GM18867 (cell line): ENCODE results near the gene LCP2.

Experiments used
- ATAC-seq: cut with Tn5 transposase; IDR thresholded peaks from one replicate; pipeline ENCODE4 v1.9.1; 2021; ENCODE audit warnings: mild to moderate bottlenecking, moderate library complexity; ENCODE audit not compliant: unreplicated experiment

Gene LCP2

DNA sequence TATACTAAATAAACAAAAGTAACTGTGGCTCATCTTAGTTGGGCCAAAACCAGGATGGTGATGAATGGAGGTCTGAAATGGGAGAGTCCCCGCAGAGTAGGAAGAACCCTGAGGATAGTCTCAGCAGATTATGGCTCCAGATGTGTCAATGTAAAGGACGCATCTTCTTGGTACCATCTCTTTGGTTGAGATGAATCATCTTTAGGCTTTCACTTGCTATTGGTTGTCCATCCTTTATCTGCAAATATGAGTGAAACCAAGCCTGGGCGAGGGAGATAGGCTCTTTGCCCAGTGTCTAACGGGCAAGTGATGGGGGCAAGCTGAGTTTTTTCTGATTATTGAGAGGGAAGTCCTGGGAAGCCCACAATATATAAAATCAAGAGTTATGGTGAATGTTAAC, 19.4 kb upstream of the LCP2 start:
- no peak for ATAC-seq

DNA sequence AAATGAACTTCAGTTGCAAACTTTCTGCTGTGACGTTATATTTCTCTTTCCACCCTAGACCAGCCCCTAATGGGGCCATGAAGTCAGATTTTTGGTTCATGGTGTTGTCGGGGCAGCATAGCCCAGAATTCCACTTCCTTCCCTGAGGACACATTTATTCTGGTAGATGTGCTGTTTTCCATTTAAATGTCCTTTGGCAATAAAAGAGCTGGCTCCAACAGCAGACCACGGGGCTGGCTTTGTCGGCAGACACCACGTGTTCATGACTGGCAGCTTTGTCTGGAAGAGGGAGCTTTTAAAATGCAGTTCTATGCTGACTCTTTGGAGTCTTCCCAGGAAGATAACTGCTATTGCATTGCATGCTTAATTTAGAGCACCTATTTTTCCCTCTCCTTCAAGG, 17.6 kb upstream of the LCP2 start:
- ATAC-seq: no peak

DNA sequence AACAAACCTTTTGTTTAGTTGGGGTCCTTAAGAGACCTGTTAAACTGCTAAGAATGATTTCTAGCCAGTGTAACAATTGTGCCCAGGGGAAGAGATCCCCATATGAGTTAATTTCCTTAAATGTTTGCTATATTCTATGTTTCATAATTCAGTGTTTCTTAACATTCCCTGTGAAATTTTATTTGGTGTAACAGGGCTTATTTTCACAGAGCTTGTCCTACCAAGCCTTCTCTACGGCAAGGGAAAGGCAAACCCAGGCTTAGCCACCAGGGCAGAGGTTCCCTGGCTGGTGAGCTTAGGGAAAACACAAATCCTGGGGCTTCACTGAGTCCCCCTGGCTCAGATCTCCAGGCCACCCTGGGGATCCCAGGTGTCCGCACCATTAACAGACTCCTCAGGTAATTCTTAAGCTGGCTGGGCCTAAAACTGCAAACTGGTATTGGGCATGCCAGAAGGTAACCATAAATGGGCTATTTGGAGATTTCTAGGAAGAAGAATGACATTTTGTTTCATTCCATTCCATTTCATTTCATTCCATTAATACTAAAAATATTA, 17.0 kb upstream of the LCP2 start:
- ATAC-seq: no peak

DNA sequence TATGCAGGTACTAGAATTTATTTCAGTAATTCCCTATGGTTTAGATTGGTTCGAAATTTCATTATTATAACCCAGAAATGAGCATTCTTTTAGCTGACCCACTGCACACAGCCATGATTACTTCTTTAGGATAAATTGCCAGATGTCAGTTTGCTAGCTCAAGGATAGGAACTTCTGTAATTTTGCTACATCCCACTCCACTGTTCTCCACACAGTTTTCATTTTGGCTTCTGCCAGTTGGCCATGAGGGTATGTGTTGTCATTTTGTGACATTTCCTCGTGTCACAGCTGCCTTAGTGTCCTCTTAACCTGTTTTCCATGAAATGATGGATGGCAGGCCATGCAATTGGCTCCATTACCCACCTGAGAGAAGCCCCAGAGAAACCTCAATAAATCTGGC, 16.2 kb upstream of the LCP2 start:
- ATAC-seq: no peak

DNA sequence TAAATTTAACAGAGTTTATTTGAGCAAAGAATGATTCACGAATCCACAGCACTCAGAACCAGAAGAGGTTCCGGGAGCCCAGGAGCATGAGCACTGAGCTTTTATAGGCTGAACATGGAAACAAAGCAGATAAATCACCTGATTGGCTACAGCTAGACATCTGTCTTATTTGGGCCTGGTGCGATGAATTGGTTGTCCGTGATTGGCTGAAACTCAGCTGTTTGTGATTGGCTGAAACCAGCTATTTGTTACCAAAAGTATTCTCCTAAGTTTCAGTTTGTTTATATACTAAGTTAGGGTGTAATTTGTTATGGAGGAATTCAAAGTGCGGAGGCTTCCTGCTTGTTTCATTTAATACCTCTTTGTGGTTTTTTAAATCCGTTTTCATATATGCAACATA, 15.8 kb upstream of the LCP2 start:
- ATAC-seq: no peak

DNA sequence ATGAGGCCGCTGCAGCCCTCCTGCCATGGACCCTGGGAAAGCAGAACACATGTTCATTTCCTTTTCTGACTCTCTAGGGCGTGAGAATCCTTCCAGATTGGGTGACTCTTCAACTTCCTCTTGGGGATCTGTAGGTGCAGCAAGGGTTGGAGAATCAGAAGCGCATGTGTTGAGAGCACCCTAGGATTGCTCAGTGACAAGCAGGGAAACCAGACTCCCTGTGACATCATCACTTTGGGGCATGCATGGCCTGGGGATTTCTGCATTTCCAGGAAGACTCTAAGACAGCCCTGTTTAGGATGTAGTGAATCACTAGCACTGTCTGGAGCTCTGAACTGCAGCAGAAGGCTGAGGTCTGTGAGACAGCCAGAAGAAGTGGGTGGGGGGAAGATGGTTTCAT, 15.1 kb upstream of the LCP2 start:
- no peak for ATAC-seq

DNA sequence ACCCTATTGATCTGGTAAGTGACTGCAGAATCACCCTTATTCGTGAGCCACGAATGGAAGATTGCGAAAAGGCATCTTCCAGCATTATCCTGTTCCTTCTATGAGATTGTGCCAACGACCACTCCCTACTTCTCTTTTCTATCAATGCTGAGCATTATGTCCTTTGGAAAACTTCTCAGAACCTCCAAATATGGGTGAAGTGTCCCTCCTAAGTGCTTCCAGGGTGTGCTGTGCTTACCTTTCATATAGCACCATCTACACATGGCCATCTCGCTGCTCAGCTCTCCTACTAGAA, 14.7 kb upstream of the LCP2 start:
- ATAC-seq: no peak

DNA sequence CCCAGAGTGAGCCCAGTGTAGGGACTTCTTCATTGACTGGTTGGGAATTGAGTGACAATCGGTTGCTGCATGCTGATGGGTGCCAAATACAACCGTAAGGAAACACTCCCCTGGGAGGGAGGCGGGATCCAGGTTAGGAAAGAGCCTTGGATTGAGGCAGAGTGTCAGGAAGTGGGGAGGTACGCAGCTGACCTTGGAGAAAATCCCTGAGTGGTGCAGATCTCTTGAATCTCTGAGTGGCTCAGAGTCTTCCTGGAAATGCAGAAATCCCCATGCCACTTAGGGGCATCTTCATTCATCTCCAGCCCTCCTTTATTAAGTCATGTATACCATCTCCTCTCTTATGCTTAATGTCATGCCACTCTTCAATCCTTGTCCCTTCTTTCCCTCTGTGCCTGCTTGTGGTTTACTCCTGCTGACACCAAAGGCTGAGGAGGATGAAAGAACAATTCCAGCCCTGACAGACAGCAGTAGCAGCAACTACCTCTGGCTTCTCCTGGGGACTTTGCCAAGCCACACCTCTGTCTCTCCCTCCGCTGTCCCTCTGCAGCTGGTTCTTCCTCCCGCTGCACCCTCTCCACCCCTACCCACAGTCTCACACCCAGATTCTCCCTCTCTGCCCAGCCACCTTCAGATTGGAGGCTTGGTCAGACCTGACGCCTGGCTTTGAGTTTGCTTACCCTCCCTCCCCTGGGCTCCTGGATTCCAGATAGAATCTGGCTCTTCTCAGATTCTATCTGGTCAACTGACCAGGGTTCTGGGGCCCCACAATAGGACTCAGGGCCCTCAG, 14.1 kb upstream of the LCP2 start:
- ATAC-seq: no peak

DNA sequence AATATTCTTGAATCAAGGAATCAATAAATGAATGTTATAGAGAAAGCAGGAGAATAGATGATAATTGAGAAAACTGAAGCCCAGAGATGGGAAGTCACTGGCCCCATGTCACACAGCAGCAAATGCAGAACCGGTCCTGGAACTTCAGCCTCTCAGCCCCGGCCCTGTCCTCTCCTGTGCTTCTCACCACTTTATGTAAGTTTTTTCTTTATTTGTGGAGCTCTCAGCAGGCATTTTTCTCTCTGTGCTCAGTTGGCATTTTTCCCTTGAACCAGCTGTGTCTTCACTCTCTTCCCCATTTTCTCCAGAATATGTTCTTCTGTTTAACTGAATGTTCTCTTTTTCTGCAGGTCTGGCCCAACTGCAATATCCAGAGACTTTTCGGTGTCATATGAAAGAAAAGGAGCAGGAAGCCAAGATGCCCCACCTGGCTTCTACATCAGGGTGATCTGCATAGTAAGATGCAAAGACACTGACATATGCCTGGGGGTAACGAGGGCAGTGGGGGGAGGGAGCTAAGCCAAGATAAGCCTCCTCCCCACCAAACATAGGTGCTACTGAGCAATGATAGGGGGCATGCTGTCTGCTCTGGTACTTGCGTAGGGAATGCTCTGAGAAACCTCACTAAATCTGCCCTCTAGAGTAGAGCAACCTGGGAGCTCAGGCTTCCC, 12.8 kb upstream of the LCP2 start:
- ATAC-seq: no peak

DNA sequence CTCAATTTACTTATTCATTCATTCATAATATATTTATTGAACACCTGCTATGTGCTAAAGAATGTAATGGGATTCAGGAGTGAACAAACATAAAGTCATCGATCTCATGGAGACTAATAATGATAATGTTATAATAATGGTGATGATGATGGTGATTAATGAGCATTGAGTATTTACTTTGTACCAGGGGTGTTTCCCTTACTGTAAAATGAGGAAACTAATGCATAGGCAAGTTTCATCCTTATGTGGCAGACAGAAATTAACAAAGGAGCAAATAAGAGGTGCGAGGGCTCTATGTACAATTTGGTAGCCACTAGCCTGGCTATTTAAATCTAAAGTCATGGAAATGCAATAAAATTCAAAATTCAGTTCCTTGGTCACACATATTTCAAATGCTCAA, 11.1 kb upstream of the LCP2 start:
- no peak for ATAC-seq

DNA sequence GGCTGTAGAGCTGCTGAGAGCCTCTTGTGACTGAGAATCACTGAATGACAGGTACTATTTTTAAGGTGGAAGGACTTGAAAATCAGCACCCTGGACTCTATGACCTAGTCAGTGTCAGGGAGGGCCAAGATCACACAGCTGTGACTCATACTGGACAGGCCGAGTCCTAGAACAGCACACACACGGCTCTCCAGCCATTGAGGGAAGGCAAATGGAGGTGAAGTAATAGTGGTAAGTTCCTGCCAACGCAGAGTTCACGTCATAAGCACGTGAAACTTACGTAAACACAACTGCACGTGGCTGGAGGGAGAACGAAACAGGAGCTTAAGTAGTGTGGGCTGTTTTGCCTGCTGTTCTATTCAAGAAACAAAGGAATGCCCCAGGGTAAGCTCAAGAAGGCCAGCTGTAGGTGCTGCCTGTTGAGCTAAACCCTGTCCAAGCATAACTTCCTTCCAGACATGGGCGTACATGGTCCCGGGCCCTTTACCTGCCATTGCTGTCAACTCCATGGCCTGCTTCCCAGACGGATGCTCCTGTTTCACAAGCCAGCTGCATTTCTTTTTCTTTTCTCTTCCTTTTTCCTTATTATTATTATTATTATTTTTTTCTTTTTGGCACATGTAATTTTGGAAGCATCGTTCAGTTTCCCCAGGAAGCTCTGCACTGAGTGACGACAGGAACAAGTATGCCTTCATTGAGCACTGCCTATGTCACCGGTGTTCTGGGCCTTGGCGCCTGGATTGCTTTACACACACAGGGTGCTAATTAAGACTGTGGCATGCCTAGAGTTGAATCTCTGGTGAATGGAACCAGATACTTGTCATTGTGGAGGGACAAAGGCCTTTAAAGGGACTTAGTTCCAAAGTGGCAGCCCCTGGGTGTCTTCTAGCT, 10.2 kb upstream of the LCP2 start:
- ATAC-seq: no peak

DNA sequence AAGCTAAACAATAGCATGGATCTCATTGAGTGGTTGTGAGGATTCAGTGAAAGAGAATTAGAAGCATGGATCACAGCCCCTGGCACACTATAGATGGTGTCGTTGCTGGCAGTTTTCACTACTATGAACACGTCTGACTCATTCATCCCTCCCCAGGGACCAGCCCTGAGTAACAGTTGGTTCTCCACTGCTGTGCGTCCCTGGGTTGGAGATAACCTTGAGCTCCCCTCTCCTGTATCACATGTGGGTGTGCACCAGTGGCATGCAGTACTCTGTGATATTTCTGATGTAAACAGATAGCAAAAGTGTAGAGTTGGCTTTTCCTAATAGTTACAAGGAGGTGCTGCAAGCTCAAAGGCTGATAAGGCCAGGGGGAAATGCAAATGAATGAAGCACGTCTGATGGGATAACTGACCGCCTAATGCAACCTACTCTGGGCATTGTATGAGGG, 8.8 kb upstream of the LCP2 start:
- ATAC-seq: peak; percentile 71

DNA sequence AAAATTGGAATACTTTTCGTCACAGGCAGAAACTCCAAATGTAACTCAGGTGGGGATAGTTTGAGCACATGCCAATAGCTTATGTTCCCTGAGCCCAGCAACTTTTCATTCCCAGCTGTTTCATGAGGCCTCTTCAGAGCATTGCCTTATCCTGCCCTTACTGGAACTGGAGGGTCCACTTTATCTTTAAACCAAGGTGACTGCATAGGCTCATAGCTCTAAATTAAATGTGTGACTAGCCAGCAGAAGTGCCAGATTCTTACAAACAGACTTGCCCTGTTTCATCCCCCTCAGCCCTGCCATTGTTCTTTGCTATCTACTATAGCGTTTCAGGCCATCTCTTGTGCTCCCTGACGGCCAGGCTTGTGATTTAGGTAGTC, 8.1 kb upstream of the LCP2 start:
- ATAC-seq: no peak

DNA sequence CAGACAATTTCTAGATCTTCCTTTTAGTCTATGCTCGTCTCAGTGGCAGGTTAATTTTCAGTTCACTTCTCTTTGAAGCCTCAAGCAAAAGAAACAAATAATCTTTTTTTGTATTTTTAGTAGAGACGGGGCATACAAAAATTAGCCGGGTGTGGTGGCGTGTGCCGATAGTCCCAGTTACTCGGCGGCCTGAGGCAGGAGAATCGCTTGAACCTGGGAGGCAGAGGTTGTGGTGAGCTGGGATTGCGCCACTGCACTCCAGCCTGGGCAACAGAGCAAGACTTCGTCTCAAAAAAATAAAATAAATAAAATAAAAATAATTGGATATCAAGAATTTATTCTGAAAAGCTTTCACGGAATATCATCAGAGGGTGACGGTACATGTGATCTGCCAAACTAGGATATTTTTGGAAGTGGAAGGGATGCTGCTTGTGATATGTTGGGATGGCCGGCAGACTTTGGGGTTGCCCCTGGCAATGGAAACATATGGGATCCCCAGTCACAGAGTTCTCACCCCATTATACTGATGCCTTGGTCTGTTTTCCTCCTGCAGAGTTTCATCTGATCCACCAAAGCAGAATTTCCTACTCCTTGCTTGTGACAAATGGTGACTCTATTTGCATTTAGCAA, 7.6 kb upstream of the LCP2 start:
- ATAC-seq: no peak

DNA sequence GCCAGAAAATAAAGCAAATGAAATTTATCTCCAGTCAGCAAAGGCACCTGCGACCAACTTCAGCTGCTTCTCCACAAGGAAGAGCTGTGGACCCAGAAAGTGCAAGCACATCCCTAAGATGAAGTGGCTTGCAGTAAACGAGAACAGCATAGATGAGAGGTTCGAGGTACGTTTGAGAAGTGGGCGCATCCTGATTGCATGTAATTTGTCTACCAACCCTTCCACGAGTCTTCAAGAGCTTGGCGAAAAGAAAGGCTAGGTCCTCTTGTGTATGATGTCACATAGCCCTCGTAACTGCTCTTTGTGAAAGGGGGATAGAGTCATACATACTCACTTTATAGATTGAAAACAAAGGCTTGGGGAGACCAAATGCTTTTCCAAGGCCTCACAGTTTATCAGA, 6.0 kb upstream of the LCP2 start:
- ATAC-seq: no peak

DNA sequence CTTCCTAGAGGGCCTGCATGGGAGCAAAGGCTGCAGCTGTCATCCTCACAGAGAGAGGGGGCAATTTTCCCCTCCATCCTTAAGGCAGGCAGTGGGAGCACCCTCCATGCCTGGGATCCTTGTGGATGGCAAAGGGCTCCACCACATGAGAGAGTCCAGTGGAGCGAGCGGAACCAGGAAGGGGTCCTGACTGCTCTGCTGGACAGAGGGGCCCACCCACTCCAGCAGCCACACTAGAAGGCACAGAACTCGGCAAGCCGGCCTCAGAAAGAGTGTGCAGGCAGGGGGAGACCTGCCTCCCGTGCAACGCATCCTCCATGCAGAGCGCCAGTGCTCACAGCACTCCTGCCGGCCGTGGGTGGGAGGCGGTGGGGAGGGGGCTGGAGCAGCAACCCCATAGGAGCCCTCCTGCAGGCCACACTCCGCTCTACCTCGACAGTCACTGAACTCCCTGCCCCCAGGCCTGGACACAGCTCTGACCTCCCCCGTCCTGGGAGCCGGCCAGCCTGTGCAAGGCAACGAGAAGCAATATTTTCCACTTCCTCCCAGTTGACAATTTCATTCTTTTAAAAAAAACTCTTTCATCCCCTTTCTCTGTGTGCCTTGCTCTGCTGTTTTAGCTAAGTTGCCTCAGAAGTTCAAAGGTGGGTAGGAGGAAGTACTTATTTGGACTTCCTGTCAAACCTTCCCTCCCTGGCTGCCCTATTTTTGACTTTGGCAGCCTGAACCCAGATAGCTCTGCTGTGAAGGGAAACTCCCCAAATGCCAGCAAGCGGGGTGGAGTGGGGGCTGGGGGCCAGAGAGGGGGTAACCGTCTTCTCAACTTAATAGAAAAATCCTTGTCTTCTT, 5.3 kb upstream of the LCP2 start:
- ATAC-seq: peak; percentile 75

DNA sequence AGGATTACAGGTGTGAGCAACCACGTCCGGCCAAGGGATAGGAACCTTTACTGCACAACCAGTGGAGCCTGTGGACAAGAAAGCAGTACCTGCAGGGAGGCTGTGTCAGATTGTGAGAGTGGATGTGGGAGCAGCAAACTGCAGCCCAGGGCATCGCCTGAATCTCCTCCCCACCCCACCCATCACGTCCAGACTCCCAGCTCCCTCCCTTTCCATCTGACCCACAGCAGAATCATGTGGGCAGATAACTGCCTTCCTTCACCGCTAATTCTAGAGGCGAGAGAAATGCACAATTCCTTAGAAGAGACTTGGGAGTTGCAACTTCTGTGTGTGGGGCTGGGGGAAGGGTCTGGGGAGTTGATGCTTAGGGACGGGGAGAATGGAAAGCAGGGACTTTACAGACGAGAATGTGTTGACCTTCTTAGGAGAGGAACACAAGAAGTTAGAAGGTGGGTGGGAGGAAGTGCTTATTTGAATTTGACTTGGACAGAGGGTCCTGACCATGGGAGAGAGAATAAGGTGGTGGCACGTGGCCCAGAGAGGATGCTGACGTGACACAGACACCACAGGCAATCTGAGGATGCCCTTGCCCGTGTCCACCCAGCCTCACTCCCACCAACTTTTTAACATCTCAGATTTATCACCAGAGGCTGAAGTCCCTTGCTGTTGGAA, 4.5 kb upstream of the LCP2 start:
- no peak for ATAC-seq

DNA sequence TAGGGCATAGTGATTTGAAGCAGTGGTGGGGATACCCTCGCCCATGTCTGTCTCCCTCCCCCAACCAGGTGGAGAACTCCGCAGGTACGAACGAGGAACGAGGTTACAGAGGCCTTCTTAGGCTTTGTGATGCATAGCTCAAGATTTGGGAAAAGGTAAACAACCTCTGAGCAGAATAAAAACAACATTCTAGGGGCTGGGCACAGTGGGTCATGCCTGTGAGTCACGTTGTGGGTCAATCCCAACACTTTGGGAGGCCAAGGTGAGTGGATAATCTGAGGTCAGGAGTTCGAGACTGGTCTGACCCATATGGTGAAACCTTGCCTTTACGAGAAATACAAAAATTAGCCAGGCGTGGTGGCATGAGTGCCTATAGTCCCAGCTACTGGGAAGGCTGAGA, 3.6 kb upstream of the LCP2 start:
- ATAC-seq: no peak

DNA sequence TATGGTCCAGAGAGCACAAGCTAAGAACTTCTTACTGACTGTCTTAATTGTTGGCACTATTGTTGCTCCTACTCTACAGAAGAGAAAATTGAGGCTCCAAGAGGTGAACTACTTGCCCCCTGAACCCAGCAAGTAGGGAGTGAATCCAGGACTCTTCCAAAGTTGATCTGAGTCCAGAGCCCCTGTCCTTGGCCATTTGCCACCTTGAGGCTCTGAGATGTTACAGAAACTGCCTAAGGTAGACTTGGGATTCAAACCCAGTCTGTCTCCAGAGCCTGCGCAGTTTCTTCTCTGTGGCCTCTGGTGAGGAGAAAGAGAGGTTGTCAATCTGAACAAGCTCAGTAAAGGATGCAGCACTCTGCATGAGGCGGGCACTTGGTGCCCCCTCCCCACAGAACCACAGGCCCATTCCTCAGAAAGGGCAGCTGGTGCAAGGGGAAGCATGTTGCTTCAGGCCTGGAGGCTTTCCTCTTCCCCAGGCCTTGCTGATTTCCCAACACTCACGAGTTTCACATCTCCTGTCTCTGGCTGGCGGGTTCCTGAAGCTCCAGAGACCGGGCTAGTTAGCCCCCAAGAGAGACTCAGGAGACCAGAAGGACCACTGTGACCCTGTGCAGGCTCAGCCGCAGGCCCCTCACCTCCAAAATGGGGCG, 2.9 kb upstream of the LCP2 start:
- no peak for ATAC-seq
